Right lung (tissue), 5 donors: ENCODE measurements around the gene NT5C. TPM values are rescaled to one million over a fixed set of nuclear protein-coding genes. Genes with fewer than 3 reads are reported as not detected.
A peak's percentile ranks its signal among the peaks of the same experiment; 100 is the strongest.
"Not testable (repeated sequence)": the region's sequence is repeated elsewhere in the genome, so short reads cannot be mapped to it uniquely, and the experiment has no call there.

Experiments
- DNase-seq, 2 donors: peaks; one replicate each; pipeline ENCODE4 v3.0.0-alpha.2; 2013
- polyA plus RNA-seq, 5 donors: library from polyadenylated mRNA; unstranded; fragments of 120-200 nt; gene quantifications; one replicate each; pipeline versions ENCODE4 v1.2.1 to v1.2.3, GENCODE V29; 2013; ENCODE audit warnings: inconsistent platforms in 1 of 5, low replicate concordance in 1 of 5; ENCODE audit not compliant: insufficient read length in 5 of 5, insufficient read depth in 1 of 5

Gene NT5C
- polyA plus RNA-seq, 5 donors, result 42.4 to 63.3 (median 46.6) TPM

- no peak for DNase-seq
Measured at GRCh38 chr17:75147878-75148546, 16.5 kb upstream of the NT5C start.

GRCh38 chr17:75146592-75146991 lies 15.1 kb upstream of the NT5C start:
- no peak for DNase-seq

- DNase-seq, result no peak
Measured at GRCh38 chr17:75144816-75145512, 13.4 kb upstream of the NT5C start.

GRCh38 chr17:75142236-75142971 lies 10.9 kb upstream of the NT5C start:
- no peak for DNase-seq

GRCh38 chr17:75138519-75138918 lies 7.0 kb upstream of the NT5C start:
- DNase-seq, result no peak

GRCh38 chr17:75137762-75138161 lies 6.2 kb upstream of the NT5C start:
- DNase-seq, result not testable (repeated sequence)

- no peak for DNase-seq
Measured at GRCh38 chr17:75135946-75136345, 4.4 kb upstream of the NT5C start.

GRCh38 chr17:75135452-75135851 lies 3.9 kb upstream of the NT5C start:
- no peak for DNase-seq

- DNase-seq, result not testable (repeated sequence)
Measured at GRCh38 chr17:75133607-75134347, 2.2 kb upstream of the NT5C start.

- DNase-seq, result no peak
Measured at GRCh38 chr17:75133001-75133400, 1.5 kb upstream of the NT5C start.

- not testable (repeated sequence) for DNase-seq
Measured at GRCh38 chr17:75132018-75133000, 767 bp upstream of the NT5C start.

GRCh38 chr17:75130632-75131277 lies 787 bp downstream of the NT5C start:
- peak in 1 of 2 donors; percentile 65 for DNase-seq

GRCh38 chr17:75130059-75130631 lies 1.4 kb downstream of the NT5C start:
- DNase-seq, result no peak

- DNase-seq, result no peak
Measured at GRCh38 chr17:75129576-75129975, 2.0 kb downstream of the NT5C start.

GRCh38 chr17:75128694-75129505 lies 2.6 kb downstream of the NT5C start:
- DNase-seq, result no peak

GRCh38 chr17:75127936-75128335 lies 3.6 kb downstream of the NT5C start:
- DNase-seq, result not testable (repeated sequence)

- DNase-seq, result no peak
Measured at GRCh38 chr17:75126954-75127353, 4.6 kb downstream of the NT5C start.

- no peak for DNase-seq
Measured at GRCh38 chr17:75125984-75126383, 5.6 kb downstream of the NT5C start.

- DNase-seq, result no peak
Measured at GRCh38 chr17:75124819-75125162, 6.8 kb downstream of the NT5C start.
